ENCODE results near the gene SH3YL1. TPM values are rescaled to one million over a fixed set of nuclear protein-coding genes. Genes with fewer than 3 reads are reported as not detected.

SH3YL1 gene
- total RNA-seq, 2 experiments from 2014 or later, result 21.6 to 23.5 TPM

- no peak overlapping the region for H3K27ac Mint-ChIP-seq
- no peaks in the 10 kb centered on the region for H3K9me3 Mint-ChIP-seq
- H3K4me3 Mint-ChIP-seq, result no peak overlapping the region
- POLR2A ChIA-PET, result no interaction called here
- intact Hi-C loops (cut with micrococcal nuclease), result no loop called here
- CTCF ChIA-PET, result no interaction called here
- H3K36me3 Mint-ChIP-seq, result peaks cover 46% of the 10 kb centered on the region
- H3K4me1 Mint-ChIP-seq (ENCODE audit: low read depth), result no peaks in the 10 kb centered on the region
- no peaks in the 10 kb centered on the region for H3K27me3 Mint-ChIP-seq
- DNase-seq, result no peak
These were observed 16.3 kb upstream of the SH3YL1 start for GRCh38 chr2:279956-280649.

GRCh38 chr2:279366-279765, 15.5 kb upstream of the SH3YL1 start:
- H3K9me3 Mint-ChIP-seq, result no peaks in the 10 kb centered on the region
- ChIA-PET POLR2A (no interaction called here), CTCF (no interaction called here)
- no peak overlapping the region for H3K27ac Mint-ChIP-seq
- H3K4me1 Mint-ChIP-seq (ENCODE audit: low read depth), result peaks cover 2% of the 10 kb centered on the region
- H3K4me3 Mint-ChIP-seq, result no peak overlapping the region
- H3K27me3 Mint-ChIP-seq, result no peaks in the 10 kb centered on the region
- intact Hi-C loops (cut with micrococcal nuclease), result no loop called here
- no peak for DNase-seq
- H3K36me3 Mint-ChIP-seq, result peaks cover 49% of the 10 kb centered on the region

- H3K4me3 Mint-ChIP-seq, result no peak overlapping the region
- CTCF ChIA-PET, result no interaction called here
- H3K4me1 Mint-ChIP-seq (ENCODE audit: low read depth), result peaks cover 2% of the 10 kb centered on the region
- intact Hi-C loops (cut with micrococcal nuclease), result no loop called here
- H3K36me3 Mint-ChIP-seq, result peaks cover 52% of the 10 kb centered on the region
- no peaks in the 10 kb centered on the region for H3K27me3 Mint-ChIP-seq
- H3K9me3 Mint-ChIP-seq, result no peaks in the 10 kb centered on the region
- H3K27ac Mint-ChIP-seq, result no peak overlapping the region
- POLR2A ChIA-PET, result no interaction called here
- no peak for DNase-seq
These were observed 15.1 kb upstream of the SH3YL1 start for GRCh38 chr2:278927-279320.

- H3K27me3 Mint-ChIP-seq, result no peaks in the 10 kb centered on the region
- no peak overlapping the region for H3K27ac Mint-ChIP-seq
- ChIA-PET CTCF (no interaction called here), POLR2A (no interaction called here)
- no peak for DNase-seq
- peaks cover 2% of the 10 kb centered on the region for H3K4me1 Mint-ChIP-seq (ENCODE audit: low read depth)
- no peak overlapping the region for H3K4me3 Mint-ChIP-seq
- intact Hi-C loops (cut with micrococcal nuclease), result no loop called here
- peaks cover 50% of the 10 kb centered on the region for H3K36me3 Mint-ChIP-seq
- no peaks in the 10 kb centered on the region for H3K9me3 Mint-ChIP-seq
These were observed 14.6 kb upstream of the SH3YL1 start for GRCh38 chr2:278312-278926.

- intact Hi-C loops (cut with micrococcal nuclease), result no loop called here
- H3K27ac Mint-ChIP-seq, result no peak overlapping the region
- CTCF ChIA-PET, result no interaction called here
- peaks cover 8% of the 10 kb centered on the region for H3K4me1 Mint-ChIP-seq (ENCODE audit: low read depth)
- POLR2A ChIA-PET, result interaction anchor here (0.6 kb wide), 1 partner anchor 75 kb away, joined by 3 read pairs; no protein-coding TSS in a partner anchor
- H3K4me3 Mint-ChIP-seq, result no peak overlapping the region
- peaks cover 51% of the 10 kb centered on the region for H3K36me3 Mint-ChIP-seq
- H3K9me3 Mint-ChIP-seq, result no peaks in the 10 kb centered on the region
- DNase-seq, result no peak
- no peaks in the 10 kb centered on the region for H3K27me3 Mint-ChIP-seq
These were observed 11.6 kb upstream of the SH3YL1 start for GRCh38 chr2:275466-275865.

- no peaks in the 10 kb centered on the region for H3K27me3 Mint-ChIP-seq
- ChIA-PET POLR2A (no interaction called here), CTCF (interaction anchor here (1.3 to 1.4 kb wide), 2 partner anchors 15 to 28 kb away, joined by 4 to 7 read pairs; no protein-coding TSS in a partner anchor)
- peaks cover 46% of the 10 kb centered on the region for H3K36me3 Mint-ChIP-seq
- intact Hi-C loops (cut with micrococcal nuclease), result no loop called here
- no peaks in the 10 kb centered on the region for H3K9me3 Mint-ChIP-seq
- H3K4me3 Mint-ChIP-seq, result no peak overlapping the region
- DNase-seq, result no peak
- H3K4me1 Mint-ChIP-seq (ENCODE audit: low read depth), result peaks cover 16% of the 10 kb centered on the region
- no peak overlapping the region for H3K27ac Mint-ChIP-seq
These were observed 10.7 kb upstream of the SH3YL1 start for GRCh38 chr2:274503-274902.

- Mint-ChIP-seq H3K27ac (no peak overlapping the region), H3K9me3 (no peaks in the 10 kb centered on the region), H3K27me3 (no peaks in the 10 kb centered on the region), H3K4me3 (no peak overlapping the region), H3K36me3 (peaks cover 38% of the 10 kb centered on the region), H3K4me1 (ENCODE audit: low read depth) (peaks cover 24% of the 10 kb centered on the region)
- ChIA-PET CTCF (interaction anchor here (1.4 to 1.6 kb wide), 2 partner anchors 17 to 26 kb away, joined by 4 to 5 read pairs; no protein-coding TSS in a partner anchor), POLR2A (no interaction called here)
- no peak for DNase-seq
- intact Hi-C loops (cut with micrococcal nuclease), result no loop called here
These were observed 9.5 kb upstream of the SH3YL1 start for GRCh38 chr2:273333-273732.

- CTCF ChIA-PET, result interaction anchor here (0.7 to 1.9 kb wide), 3 partner anchors 18 to 260 kb away, joined by 4 to 5 read pairs (median 5); no protein-coding TSS in a partner anchor
These were observed 8.1 kb upstream of the SH3YL1 start for GRCh38 chr2:271917-272316.

GRCh38 chr2:270861-271260, 7.0 kb upstream of the SH3YL1 start:
- intact Hi-C loops (cut with micrococcal nuclease), result no loop called here
- Mint-ChIP-seq H3K27ac (no peak overlapping the region), H3K36me3 (peaks cover 27% of the 10 kb centered on the region), H3K27me3 (no peaks in the 10 kb centered on the region), H3K9me3 (no peaks in the 10 kb centered on the region), H3K4me1 (ENCODE audit: low read depth) (peaks cover 45% of the 10 kb centered on the region), H3K4me3 (no peak overlapping the region)
- ChIA-PET CTCF (interaction anchor here (0.9 to 1.9 kb wide), 2 partner anchors 19 to 24 kb away, joined by 3 to 5 read pairs; no protein-coding TSS in a partner anchor), POLR2A (no interaction called here)
- no peak for DNase-seq

More at GRCh38 chr2:271917-272316, 8.1 kb upstream of the SH3YL1 start:
- no peak overlapping the region for H3K27ac Mint-ChIP-seq
- no peaks in the 10 kb centered on the region for H3K9me3 Mint-ChIP-seq
- no peaks in the 10 kb centered on the region for H3K27me3 Mint-ChIP-seq
- peaks cover 32% of the 10 kb centered on the region for H3K36me3 Mint-ChIP-seq
- peaks cover 36% of the 10 kb centered on the region for H3K4me1 Mint-ChIP-seq (ENCODE audit: low read depth)
- no peak for DNase-seq
- POLR2A ChIA-PET, result interaction anchor here (1.3 kb wide), 1 partner anchor 8 kb away, joined by 3 read pairs; the partner anchor contains the start of gene SH3YL1
- H3K4me3 Mint-ChIP-seq, result no peak overlapping the region
- intact Hi-C loops (cut with micrococcal nuclease), result no loop called here

GRCh38 chr2:269356-270030, 5.7 kb upstream of the SH3YL1 start:
- Mint-ChIP-seq H3K4me1 (ENCODE audit: low read depth) (peaks cover 46% of the 10 kb centered on the region), H3K4me3 (no peak overlapping the region), H3K9me3 (no peaks in the 10 kb centered on the region), H3K27me3 (no peaks in the 10 kb centered on the region), H3K27ac (no peak overlapping the region), H3K36me3 (peaks cover 26% of the 10 kb centered on the region)
- POLR2A ChIA-PET, result no interaction called here
- CTCF ChIA-PET, result no interaction called here
- no peak for DNase-seq
- intact Hi-C loops (cut with micrococcal nuclease), result no loop called here

- Mint-ChIP-seq H3K36me3 (peaks cover 23% of the 10 kb centered on the region), H3K4me3 (no peak overlapping the region), H3K4me1 (ENCODE audit: low read depth) (peaks cover 48% of the 10 kb centered on the region), H3K27me3 (no peaks in the 10 kb centered on the region), H3K9me3 (no peaks in the 10 kb centered on the region), H3K27ac (no peak overlapping the region)
- CTCF ChIA-PET, result no interaction called here
- no peak for DNase-seq
- POLR2A ChIA-PET, result no interaction called here
- intact Hi-C loops (cut with micrococcal nuclease), result no loop called here
These were observed 4.5 kb upstream of the SH3YL1 start for GRCh38 chr2:268323-268722.
